Stimulated activated CD4-positive, alpha-beta T cell treated with anti-CD3 and anti-CD28 coated beads, Interleukin-15, amount 100 ng/mL, for 1 hour (primary cell): Measurements from ENCODE around the gene GPLD1.
"Not testable (repeated sequence)": the region's sequence is repeated elsewhere in the genome, so short reads cannot be mapped to it uniquely, and the experiment has no call there.

Source experiments
- DNase-seq, 2 donors: peaks; one replicate each; pipeline ENCODE4 v3.0.0-alpha.2; 2020; ENCODE audit warnings: low read depth in 1 of 2, low spot score in 1 of 2

Gene GPLD1

GRCh38 chr6:24425091-24425490, 64.3 kb downstream of the GPLD1 start:
- no peak for DNase-seq

- DNase-seq: no peak
Observed at GRCh38 chr6:24419526-24419925, 69.9 kb downstream of the GPLD1 start.

- DNase-seq: no peak
Observed at GRCh38 chr6:24415753-24416152, 73.6 kb downstream of the GPLD1 start.

GRCh38 chr6:24414531-24414930, 74.8 kb downstream of the GPLD1 start:
- not testable (repeated sequence) for DNase-seq

- no peak for DNase-seq
Observed at GRCh38 chr6:24412294-24412693, 77.1 kb downstream of the GPLD1 start.

- no peak for DNase-seq
Observed at GRCh38 chr6:24410622-24411021, 78.8 kb downstream of the GPLD1 start.

GRCh38 chr6:24408719-24409410, 80.5 kb downstream of the GPLD1 start:
- no peak for DNase-seq

- no peak for DNase-seq
Observed at GRCh38 chr6:24405262-24405661, 84.1 kb downstream of the GPLD1 start.

- no peak for DNase-seq
Observed at GRCh38 chr6:24403501-24403824, 85.9 kb downstream of the GPLD1 start.

GRCh38 chr6:24402697-24403500, 86.5 kb downstream of the GPLD1 start, which contains the start of gene MRS2:
TSS of gene MRS2 (plus strand) at chr6:24402936. CDS start at chr6:24403047, 111 bp downstream.
- peak; percentile 61 to 62 for DNase-seq

- DNase-seq: no peak
Observed at GRCh38 chr6:24401458-24401857, 87.9 kb downstream of the GPLD1 start.

GRCh38 chr6:24400045-24401039, 89.0 kb downstream of the GPLD1 start:
- not testable (repeated sequence) for DNase-seq

- no peak for DNase-seq
Observed at GRCh38 chr6:24397631-24398030, 91.7 kb downstream of the GPLD1 start.

- DNase-seq: no peak
Observed at GRCh38 chr6:24396824-24397223, 92.6 kb downstream of the GPLD1 start.

GRCh38 chr6:24394780-24395437, 94.5 kb downstream of the GPLD1 start:
- DNase-seq: no peak

GRCh38 chr6:24394061-24394779, 95.2 kb downstream of the GPLD1 start:
- DNase-seq: no peak

GRCh38 chr6:24391756-24392405, 97.5 kb downstream of the GPLD1 start:
- DNase-seq: no peak

GRCh38 chr6:24391208-24391607, 98.2 kb downstream of the GPLD1 start:
- DNase-seq: no peak

- DNase-seq: no peak
Observed at GRCh38 chr6:24387818-24388217, 101.6 kb downstream of the GPLD1 start.
